Measurements from ENCODE around the gene CSRNP3.

- no peak for TF ChIP-seq EP300 (IDR thresholded peaks at IDR 0.05)
- TF ChIP-seq POLR2A (IDR thresholded peaks at IDR 0.05): no peak
Measured at GRCh38 chr2:165617741-165618481, 148.4 kb downstream of the CSRNP3 start.

Data from stomach (tissue), 4 donors.